HepG2 (cell line): ENCODE measurements around the gene MAML1. TPM values are rescaled to one million over a fixed set of nuclear protein-coding genes. Genes with fewer than 3 reads are reported as not detected.

Source experiments
- ATAC-seq: fragments of 200-7000 bp; cut with Tn5 transposase; 3 replicates; pipeline ENCODE4 v1.9.1; 2020; ENCODE audit warnings: mild to moderate bottlenecking, moderate library complexity
- BruUV-seq: library from RNA; stranded (reverse); fragments of 400-500 nt; replicated peaks from 2 replicates; lab custom pipeline; 2021; lab: Mats Ljungman, UMichigan
- CTCF ChIA-PET: fragments of 300-600 bp; formaldehyde crosslinking; extraction: SDS; loops from one replicate; lab custom pipeline; 2021; ENCODE audit warnings: low total read pairs, inconsistent platforms, low intra/inter-chr PET ratio; lab: Yijun Ruan, JAX
- POLR2A ChIA-PET: fragments of 350-600 bp; sonication (Branson Sonifier 250); formaldehyde crosslinking; loops from one replicate; lab custom pipeline; 2020; ENCODE audit warnings: antibody characterized with exemption, inconsistent platforms; lab: Yijun Ruan, JAX
- DNase-seq: peaks from one replicate; pipeline ENCODE4 v3.0.0-alpha.2; 2015; ENCODE audit warnings: low spot score
- FAIRE-seq: peaks from 3 replicates; lab custom pipeline; 2011; peaks lifted over from hg19 to GRCh38; lab: Jason Lieb, UNC
- H2AFZ ChIP-seq: one replicate; pipeline ENCODE4 v1.6.1; 2011; ENCODE audit warnings: low read length, inconsistent platforms
- H3K27ac ChIP-seq: fragments of 300-600 bp; 3 replicates; pipeline ENCODE4 v1.8.0; 2011; ENCODE audit warnings: mixed run types, mild to moderate bottlenecking, mixed read lengths, low read length, inconsistent platforms; ENCODE audit not compliant: insufficient read depth; ENCODE audit errors: extremely low read length
- H3K27me3 ChIP-seq, 2 experiments: fragments of 200-600 bp in 1 of 2; 2 replicates in 1 of 2; 3 replicates in 1 of 2; pipeline versions ENCODE4 v1.6.0 to v1.8.0; 2011; ENCODE audit warnings: low read length in 2 of 2, mild to moderate bottlenecking in 2 of 2, moderate library complexity in 2 of 2, inconsistent platforms in 1 of 2; ENCODE audit not compliant: insufficient read depth in 2 of 2, control insufficient read depth in 1 of 2
- H3K36me3 ChIP-seq, 2 experiments: fragments of 200-600 bp in 1 of 2; replicated peaks in 1 of 2; 2 replicates in 1 of 2; 3 replicates in 1 of 2; pipeline versions ENCODE4 v1.5.1 to v1.8.0; 2011; ENCODE audit warnings: low read length in 2 of 2, inconsistent platforms in 1 of 2; ENCODE audit not compliant: insufficient read depth in 2 of 2, control insufficient read depth in 1 of 2
- H3K4me1 ChIP-seq: 2 replicates; pipeline ENCODE4 v1.5.1; 2012; ENCODE audit warnings: low read length, inconsistent platforms; ENCODE audit not compliant: insufficient read depth
- H3K4me2 ChIP-seq: 2 replicates; pipeline ENCODE4 v1.6.0; 2011; ENCODE audit warnings: low read depth, low read length, inconsistent platforms
- H3K4me3 ChIP-seq, 3 experiments: fragments of 200-600 bp in 1 of 3; sonication (generic), shearing (Covaris generic) in 1 of 3; replicated peaks in 1 of 3; 2 replicates each; pipeline ENCODE4 v1.5.1; 2011 to 2016; ENCODE audit warnings: low read length in 3 of 3, inconsistent platforms in 2 of 3, low read depth in 2 of 3, mild to moderate bottlenecking in 2 of 3, control low read depth in 1 of 3, mixed read lengths in 1 of 3; ENCODE audit not compliant: insufficient read depth in 1 of 3
- H3K79me2 ChIP-seq: one replicate; pipeline ENCODE4 v1.6.1; 2011; ENCODE audit warnings: low read length, inconsistent platforms; ENCODE audit not compliant: insufficient read depth
- H3K9ac ChIP-seq: 2 replicates; pipeline ENCODE4 v1.6.0; 2011; ENCODE audit warnings: mild to moderate bottlenecking, low read depth, low read length, inconsistent platforms; ENCODE audit not compliant: insufficient read depth
- H3K9me3 ChIP-seq: 2 replicates; pipeline ENCODE4 v1.5.1; 2012; ENCODE audit warnings: mild to moderate bottlenecking, low read length
- H4K20me1 ChIP-seq: 2 replicates; pipeline ENCODE4 v1.6.0; 2011; ENCODE audit warnings: inconsistent platforms, mild to moderate bottlenecking, low read length, moderate library complexity; ENCODE audit not compliant: insufficient read depth
- AGO2 ChIP-seq: fragments of 200-400 bp; formaldehyde crosslinking; optimal IDR thresholded peaks from 2 replicates; pipeline ENCODE3; 2017; ENCODE audit warnings: mild to moderate bottlenecking, low read depth, low read length, moderate library complexity
- GZF1 ChIP-seq: sonication (generic); formaldehyde crosslinking; IDR thresholded peaks from 2 replicates; pipeline ENCODE4 v1.5.1; 2020; ENCODE audit warnings: mild to moderate bottlenecking, missing genetic modification reagents
- MYPOP ChIP-seq: sonication (generic); formaldehyde crosslinking; IDR thresholded peaks from 2 replicates; pipeline ENCODE4 v1.8.1; 2023; ENCODE audit warnings: mild to moderate bottlenecking, moderate library complexity, missing genetic modification reagents
- PATZ1 ChIP-seq: sonication (generic); formaldehyde crosslinking; IDR thresholded peaks from 2 replicates; pipeline ENCODE4 v1.4.0; 2020; ENCODE audit warnings: missing genetic modification reagents
- RBM22 ChIP-seq: fragments of 200-400 bp; formaldehyde crosslinking; optimal IDR thresholded peaks from 2 replicates; pipeline ENCODE3; 2017; ENCODE audit warnings: mild to moderate bottlenecking, low read length, moderate library complexity
- SAFB2 ChIP-seq: sonication (generic); formaldehyde crosslinking; IDR thresholded peaks from 2 replicates; pipeline ENCODE4 v1.5.1; 2020; ENCODE audit warnings: missing genetic modification reagents, low read depth, mild to moderate bottlenecking, borderline replicate concordance
- ZBTB38 ChIP-seq: sonication (generic); formaldehyde crosslinking; IDR thresholded peaks from 2 replicates; pipeline ENCODE4 v1.5.1; 2020; ENCODE audit warnings: mild to moderate bottlenecking, missing genetic modification reagents
- WGBS: methylation state at CpG from one replicate; pipeline ENCODE4 v1.1.6; 2017; ENCODE audit warnings: low lambda C conversion rate; 5-methylcytosine and 5-hydroxymethylcytosine counted together
- in situ Hi-C: cut with HindIII; loops from 2 replicates; pipeline ENCODE4 v1.10.0; 2017; ENCODE audit warnings: low pct_unique_long_range_greater_than_20kb; ENCODE audit not compliant: extremely low pct_ligation_motif_present
- intact Hi-C: fragments of 100-400 bp; cut with micrococcal nuclease; formaldehyde crosslinking; loops from one replicate; pipeline ENCODE4 v1.10.0; 2022; ENCODE audit not compliant: unreplicated experiment
- polyA plus RNA-seq, 8 experiments: library from polyadenylated mRNA; depleted of rRNA in 3 of 8; stranded (reverse) in 7 of 8; unstranded in 1 of 8; fragments of >200 nt; fragmentation: Illumina TruSeq in 4 of 8; extraction: Trizol in 4 of 8; gene quantifications; 2 replicates each; pipeline versions ENCODE4 v1.2.1 to v1.2.3, GENCODE V29; 2011 to 2016; ENCODE audit warnings: low read depth in 4 of 8, missing spikeins in 1 of 8, mixed read lengths in 1 of 8; ENCODE audit not compliant: insufficient read depth in 1 of 8
- total RNA-seq, 5 experiments: library from RNA; depleted of rRNA; stranded (reverse); fragments of >200 nt; fragmentation: Illumina TruSeq; extraction: Trizol; gene quantifications; 2 replicates each; pipeline ENCODE4 v1.2.3, GENCODE V29; 2016; ENCODE audit warnings: low read depth in 1 of 5

MAML1 gene
- total and polyA plus RNA-seq, 2 of the 13 experiments (the other 11 are each of a cell fraction or from before 2014, with no cell fraction given), result 10.0 to 10.8 TPM

- Histone ChIP-seq H3K4me3 (peak within 1 kb of the TSS in 1 of 3 experiments; percentile 76; a peak in 2 of 6 replicates), H3K27me3 (no peaks in the 10 kb centered on the region), H3K79me2 (no peaks in the 10 kb centered on the region), H3K27ac (no peak within 1 kb of the TSS), H3K36me3 (peaks cover 4 to 8% of the 10 kb centered on the region in 2 experiments; a peak in 3 of 5 replicates), H4K20me1 (no peaks in the 10 kb centered on the region), H3K9me3 (no peaks in the 10 kb centered on the region), H3K4me2 (peak within 1 kb of the TSS; percentile 86), H3K9ac (peak within 1 kb of the TSS; percentile 35; the same call in 1 of the 2 replicates), H3K4me1 (peaks cover 40% of the 10 kb centered on the region), H2AFZ (no peak within 1 kb of the TSS)
- BruUV-seq, result no TSS peak
- CTCF ChIA-PET, result no interaction called here
- ATAC-seq (peak; percentile 0; the same call in 1 of the 3 replicates), FAIRE-seq (no peak), DNase-seq (no peak)
- in situ Hi-C loops (no loop called here), intact Hi-C loops (no loop called here)
- peak; percentile 27 for TF ChIP-seq RBM22
- no peak for TF ChIP-seq GZF1 (CRISPR knock-in tag)
- 0 out of 2 replicates have a peak, but pooled peaks have one; percentile 24 for TF ChIP-seq SAFB2 (CRISPR knock-in tag)
- no peak for TF ChIP-seq MYPOP (CRISPR knock-in tag)
- TF ChIP-seq ZBTB38, result peak; percentile 34; the same call in 1 of the 2 replicates
- TF ChIP-seq AGO2, result peak; percentile 61
- TF ChIP-seq PATZ1, result peak; percentile 28; the same call in 1 of the 2 replicates
- POLR2A ChIA-PET, result interaction anchor here (1.1 to 1.5 kb wide), 2 partner anchors 30 to 38 kb away, joined by 3 read pairs; no protein-coding TSS in a partner anchor
- WGBS, result 66% methylated on average over 7 of the region's 19 CpGs
Measured at GRCh38 chr5:179793468-179794139, 61.0 kb downstream of the MAML1 start, which contains the start of gene LTC4S. TSS of gene LTC4S (plus strand) at chr5:179793986. CDS start at chr5:179794081, 95 bp downstream.
